Measurements from ENCODE around the gene NHEJ1. TPM values are rescaled to one million over a fixed set of nuclear protein-coding genes. Genes with fewer than 3 reads are reported as not detected.

The NHEJ1 gene
- total and polyA plus RNA-seq, 8 donors = 4.5 to 25.5 (median 11.8) TPM

- Histone ChIP-seq H3K9me3 (no peaks in the 10 kb centered on the region), H3K27ac (no peak overlapping the region), H3K4me3 (no peak overlapping the region), H3K4me1 (peaks cover 16 to 51% (median 29%) of the 10 kb centered on the region in 4 donors), H3K36me3 (no peaks in the 10 kb centered on the region), H3K27me3 (no peaks in the 10 kb centered on the region)
- no peak for TF ChIP-seq POLR2AphosphoS5 (IDR thresholded peaks at IDR 0.05)
- TF ChIP-seq EP300 (IDR thresholded peaks at IDR 0.05) = no peak
- intact Hi-C loops (cut with DNase I; ENCODE audit: low total_unique reads) = no loop called here
- no peak for DNase-seq
These were observed 75.8 kb downstream of the NHEJ1 start for GRCh38 chr2:219084791-219085190.

GRCh38 chr2:219082332-219082958 lies 78.2 kb downstream of the NHEJ1 start:
- DNase-seq = peak; percentile 49 to 65
- peaks cover 0 to 9% (median 8%) of the 10 kb centered on the region in 4 donors for H3K36me3 ChIP-seq
- H3K9me3 ChIP-seq = no peaks in the 10 kb centered on the region
- no peaks in the 10 kb centered on the region for H3K27me3 ChIP-seq
- intact Hi-C loops (cut with DNase I; ENCODE audit: low total_unique reads) = no loop called here
- H3K27ac ChIP-seq = peak overlapping the region; percentile 70 to 95 (median 82)
- TF ChIP-seq POLR2AphosphoS5 (IDR thresholded peaks at IDR 0.05) = peak in 1 of 3 donors; percentile 52
- no peak for TF ChIP-seq POLR2A (IDR thresholded peaks at IDR 0.05)
- H3K4me3 ChIP-seq = no peak overlapping the region
- WGBS, 5 donors = 21 to 57% (median 43%) methylated on average over 5 of the region's 5 CpGs
- peaks cover 24 to 54% (median 37%) of the 10 kb centered on the region in 4 donors for H3K4me1 ChIP-seq

GRCh38 chr2:219081701-219082331 lies 78.8 kb downstream of the NHEJ1 start:
- peaks cover 24 to 49% (median 37%) of the 10 kb centered on the region in 4 donors for H3K4me1 ChIP-seq
- H3K36me3 ChIP-seq = peaks cover 0 to 15% (median 15%) of the 10 kb centered on the region in 4 donors
- no peaks in the 10 kb centered on the region for H3K27me3 ChIP-seq
- peak in 1 of 2 donors; percentile 73 for DNase-seq
- H3K9me3 ChIP-seq = no peaks in the 10 kb centered on the region
- TF ChIP-seq POLR2A (IDR thresholded peaks at IDR 0.05) (no peak), EP300 (IDR thresholded peaks at IDR 0.05) (no peak), CTCF (IDR thresholded peaks at IDR 0.05) (no peak), POLR2AphosphoS5 (IDR thresholded peaks at IDR 0.05) (no peak)
- H3K4me3 ChIP-seq = no peak overlapping the region
- peak overlapping the region; percentile 70 to 95 (median 82) for H3K27ac ChIP-seq
- intact Hi-C loops (cut with DNase I; ENCODE audit: low total_unique reads) = no loop called here

- WGBS, 5 donors = 34 to 55% (median 41%) methylated on average over 7 of the region's 7 CpGs
- H3K27ac ChIP-seq = peak overlapping the region; percentile 70 to 90 (median 82)
- intact Hi-C loops (cut with DNase I; ENCODE audit: low total_unique reads) = no loop called here
- H3K9me3 ChIP-seq = no peaks in the 10 kb centered on the region
- peaks cover 3 to 22% (median 22%) of the 10 kb centered on the region in 4 donors for H3K36me3 ChIP-seq
- peak; percentile 44 to 79 for DNase-seq
- TF ChIP-seq POLR2AphosphoS5 (IDR thresholded peaks at IDR 0.05) = no peak
- H3K4me1 ChIP-seq = peaks cover 24 to 47% (median 34%) of the 10 kb centered on the region in 4 donors
- H3K4me3 ChIP-seq = no peak overlapping the region
- H3K27me3 ChIP-seq = no peaks in the 10 kb centered on the region
These were observed 79.5 kb downstream of the NHEJ1 start for GRCh38 chr2:219081096-219081495.

- H3K4me1 ChIP-seq = peaks cover 24 to 47% (median 32%) of the 10 kb centered on the region in 4 donors
- peak; percentile 70 to 71 for DNase-seq
- H3K27ac ChIP-seq = peak overlapping the region; percentile 68 to 85 (median 79)
- peaks cover 11 to 39% (median 39%) of the 10 kb centered on the region in 4 donors for H3K36me3 ChIP-seq
- H3K27me3 ChIP-seq = no peaks in the 10 kb centered on the region
- TF ChIP-seq POLR2A (IDR thresholded peaks at IDR 0.05) = no peak
- TF ChIP-seq POLR2AphosphoS5 (IDR thresholded peaks at IDR 0.05) = peak in 2 of 3 donors; percentile 14 to 64
- no peak for TF ChIP-seq CTCF (IDR thresholded peaks at IDR 0.05)
- no peak for TF ChIP-seq EP300 (IDR thresholded peaks at IDR 0.05)
- 30 to 60% (median 36%) methylated on average over 2 of the region's 2 CpGs for WGBS, 5 donors
- no peak overlapping the region for H3K4me3 ChIP-seq
- intact Hi-C loops (cut with DNase I; ENCODE audit: low total_unique reads) = no loop called here
- no peaks in the 10 kb centered on the region for H3K9me3 ChIP-seq
These were observed 81.2 kb downstream of the NHEJ1 start for GRCh38 chr2:219079417-219079816.
